DND-41 (cell line): ENCODE results near the gene PEX5L.

Experiments
- ATAC-seq: fragments of 200-7000 bp; cut with Tn5 transposase; 3 replicates; pipeline ENCODE4 v1.9.1; 2021; ENCODE audit warnings: low read depth; ENCODE audit not compliant: insufficient read depth
- DNase-seq: peaks from one replicate; pipeline ENCODE4 v3.0.0-alpha.2; 2020
- H2AFZ ChIP-seq: 2 replicates; pipeline ENCODE4 v1.6.0; 2012; ENCODE audit warnings: low read depth, low read length
- H3K27ac ChIP-seq: 2 replicates; pipeline ENCODE4 v1.5.1; 2012; ENCODE audit warnings: low read length, inconsistent platforms
- H3K27me3 ChIP-seq: fragments of 200-600 bp; sonication (generic); 2 replicates; pipeline ENCODE4 v1.6.0; 2012; ENCODE audit warnings: low read length, mild to moderate bottlenecking, inconsistent platforms; ENCODE audit not compliant: insufficient read depth, poor library complexity
- H3K36me3 ChIP-seq: 2 replicates; pipeline ENCODE4 v1.5.1; 2012; ENCODE audit warnings: low read length, inconsistent platforms; ENCODE audit not compliant: insufficient read depth
- H3K4me1 ChIP-seq: 2 replicates; pipeline ENCODE4 v1.5.1; 2012; ENCODE audit warnings: mild to moderate bottlenecking, low read length; ENCODE audit not compliant: insufficient read depth
- H3K4me2 ChIP-seq: 2 replicates; pipeline ENCODE4 v1.6.0; 2012; ENCODE audit warnings: mild to moderate bottlenecking, moderate library complexity, low read length, inconsistent platforms; ENCODE audit not compliant: insufficient read depth
- H3K4me3 ChIP-seq, 2 experiments: fragments of 200-600 bp in 1 of 2; shearing (Covaris generic) in 1 of 2; 2 replicates each; pipeline ENCODE4 v1.5.1; 2012 to 2016; ENCODE audit warnings: inconsistent platforms in 2 of 2, low read length in 2 of 2, mild to moderate bottlenecking in 2 of 2, low read depth in 1 of 2, moderate library complexity in 1 of 2
- H3K79me2 ChIP-seq: 2 replicates; pipeline ENCODE4 v1.6.0; 2012; ENCODE audit warnings: low read length, inconsistent platforms; ENCODE audit not compliant: insufficient read depth
- H3K9ac ChIP-seq: 2 replicates; pipeline ENCODE4 v1.6.0; 2012; ENCODE audit warnings: low read depth, mild to moderate bottlenecking, inconsistent platforms, low read length, moderate library complexity
- H3K9me3 ChIP-seq: 2 replicates; pipeline ENCODE4 v1.5.1; 2012; ENCODE audit warnings: low read length, moderate library complexity, mild to moderate bottlenecking, inconsistent platforms; ENCODE audit not compliant: insufficient read depth, severe bottlenecking
- H4K20me1 ChIP-seq: 2 replicates; pipeline ENCODE4 v1.6.0; 2012; ENCODE audit warnings: low read length; ENCODE audit not compliant: insufficient read depth
- CTCF ChIP-seq: IDR thresholded peaks from 2 replicates; pipeline ENCODE4 v1.5.1; 2012; ENCODE audit warnings: borderline replicate concordance, low read length, moderate library complexity, mild to moderate bottlenecking; ENCODE audit not compliant: poor library complexity, severe bottlenecking; ENCODE audit errors: extremely low read depth
- EZH2 ChIP-seq: IDR thresholded peaks from 3 replicates; pipeline ENCODE4 v1.6.1; 2012; ENCODE audit warnings: borderline replicate concordance, low read depth, mild to moderate bottlenecking, moderate library complexity, low read length, inconsistent platforms; ENCODE audit not compliant: severe bottlenecking

Gene PEX5L

GRCh38 chr3:180036671-180037455 lies at the start of gene PEX5L:
TSS of gene PEX5L (minus strand) at chr3:180036937. CDS start at chr3:180036599, 338 bp downstream.
- DNase-seq (peak; percentile 88), ATAC-seq (peak; percentile 86)
- peak within 1 kb of the TSS; percentile 63 for H2AFZ ChIP-seq
- H3K4me2 ChIP-seq, result peak within 1 kb of the TSS; percentile 68
- no peaks in the 10 kb centered on the region for H3K9me3 ChIP-seq
- no peaks in the 10 kb centered on the region for H4K20me1 ChIP-seq
- peaks cover 42% of the 10 kb centered on the region for H3K4me1 ChIP-seq
- peak within 1 kb of the TSS; percentile 86 to 90 for H3K4me3 ChIP-seq
- no peaks in the 10 kb centered on the region for H3K27me3 ChIP-seq
- H3K9ac ChIP-seq, result peak within 1 kb of the TSS; percentile 77
- TF ChIP-seq CTCF (peak; percentile 3), EZH2 (no peak)
- H3K79me2 ChIP-seq, result peaks cover 47% of the 10 kb centered on the region
- H3K36me3 ChIP-seq, result no peaks in the 10 kb centered on the region
- peak within 1 kb of the TSS; percentile 87 for H3K27ac ChIP-seq

GRCh38 chr3:180085122-180085710 lies 48.5 kb upstream of the PEX5L start:
- no peak overlapping the region for H3K27ac ChIP-seq
- no peaks in the 10 kb centered on the region for H3K79me2 ChIP-seq
- TF ChIP-seq CTCF, result peak; percentile 34
- TF ChIP-seq EZH2, result no peak
- H4K20me1 ChIP-seq, result no peaks in the 10 kb centered on the region
- no peak overlapping the region for H2AFZ ChIP-seq
- H3K36me3 ChIP-seq, result no peaks in the 10 kb centered on the region
- no peaks in the 10 kb centered on the region for H3K9me3 ChIP-seq
- H3K4me2 ChIP-seq, result no peak overlapping the region
- H3K4me1 ChIP-seq, result no peaks in the 10 kb centered on the region
- H3K27me3 ChIP-seq, result no peaks in the 10 kb centered on the region
- DNase-seq (peak; percentile 22), ATAC-seq (peak; percentile 65)
- H3K9ac ChIP-seq, result no peak overlapping the region
- no peak overlapping the region for H3K4me3 ChIP-seq

- no peak for TF ChIP-seq EZH2
- TF ChIP-seq CTCF, result no peak
- DNase-seq, result no peak
- no peaks in the 10 kb centered on the region for H3K79me2 ChIP-seq
- ATAC-seq, result no peak
- H3K4me2 ChIP-seq, result no peak overlapping the region
- H3K4me1 ChIP-seq, result no peaks in the 10 kb centered on the region
- H3K4me3 ChIP-seq, result no peak overlapping the region
- no peak overlapping the region for H3K9ac ChIP-seq
- H4K20me1 ChIP-seq, result no peaks in the 10 kb centered on the region
- H2AFZ ChIP-seq, result no peak overlapping the region
- no peaks in the 10 kb centered on the region for H3K36me3 ChIP-seq
- H3K27me3 ChIP-seq, result no peaks in the 10 kb centered on the region
- no peak overlapping the region for H3K27ac ChIP-seq
- H3K9me3 ChIP-seq, result no peaks in the 10 kb centered on the region
Measured at GRCh38 chr3:180082699-180083098, 46.0 kb upstream of the PEX5L start.
